Measurements from ENCODE around the gene TNFRSF1B.

TNFRSF1B gene

DNA sequence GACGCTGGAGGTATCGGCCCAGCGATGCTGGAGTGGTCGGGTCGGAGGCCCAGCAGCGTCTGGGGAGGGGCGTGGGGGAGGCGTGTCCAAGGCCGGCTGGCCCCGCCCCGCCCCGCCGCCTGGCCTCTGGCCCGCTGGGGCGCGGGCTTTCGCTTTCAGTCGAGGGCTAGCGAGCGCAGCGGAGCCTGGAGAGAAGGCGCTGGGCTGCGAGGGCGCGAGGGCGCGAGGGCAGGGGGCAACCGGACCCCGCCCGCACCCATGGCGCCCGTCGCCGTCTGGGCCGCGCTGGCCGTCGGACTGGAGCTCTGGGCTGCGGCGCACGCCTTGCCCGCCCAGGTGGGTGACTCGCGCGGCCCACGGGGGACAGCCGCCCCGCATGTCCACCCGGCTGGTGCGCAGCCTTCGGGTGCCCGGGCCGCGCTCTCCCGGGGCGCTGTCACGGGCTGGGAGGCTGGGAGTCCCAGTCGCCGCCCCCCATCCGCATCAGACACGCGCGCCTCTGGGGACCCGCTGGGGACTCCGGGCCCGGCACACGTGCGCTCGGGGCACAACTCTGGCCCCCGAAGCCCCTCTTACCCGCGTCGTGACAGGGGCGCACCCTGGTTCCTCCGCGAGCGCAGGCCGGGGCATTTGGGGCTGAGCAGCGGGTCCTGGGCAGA is at the start of gene TNFRSF1B:
Gene TNFRSF1B (plus strand): TSS at position 158 of the 659 bp plus-strand sequence. CDS start 101 bp downstream, at position 259.
- H3K27ac ChIP-seq = peak within 1 kb of the TSS; percentile 85
- H3K27me3 ChIP-seq = no peaks in the 10 kb centered on the region
- no peaks in the 10 kb centered on the region for H3K9me3 ChIP-seq
- peak within 1 kb of the TSS; percentile 100 for H3K4me2 ChIP-seq
- no peak for TF ChIP-seq Cebpa-rat (IDR thresholded peaks at IDR 0.05)
- peak within 1 kb of the TSS; percentile 73 for H3K4me3 ChIP-seq
- H3K4me1 ChIP-seq = peaks cover 81% of the 10 kb centered on the region
- no peaks in the 10 kb centered on the region for H3K36me3 ChIP-seq
- H4K20me1 ChIP-seq = peaks cover 24% of the 10 kb centered on the region
- peak within 1 kb of the TSS; percentile 79 for H3K9ac ChIP-seq

GRCh38 chr1:12121212-12122003 is 45.4 kb upstream of the TNFRSF1B start:
- Histone ChIP-seq H3K9ac (no peak overlapping the region), H3K27me3 (no peaks in the 10 kb centered on the region), H3K36me3 (peaks cover 37% of the 10 kb centered on the region), H3K4me2 (no peak overlapping the region), H3K4me3 (no peak overlapping the region), H3K9me3 (no peaks in the 10 kb centered on the region), H3K27ac (peak overlapping the region; percentile 14; the same call in 1 of the 2 replicates), H3K4me1 (peaks cover 16% of the 10 kb centered on the region), H4K20me1 (no peaks in the 10 kb centered on the region)
- TF ChIP-seq Cebpa-rat (IDR thresholded peaks at IDR 0.05) = no peak

DNA sequence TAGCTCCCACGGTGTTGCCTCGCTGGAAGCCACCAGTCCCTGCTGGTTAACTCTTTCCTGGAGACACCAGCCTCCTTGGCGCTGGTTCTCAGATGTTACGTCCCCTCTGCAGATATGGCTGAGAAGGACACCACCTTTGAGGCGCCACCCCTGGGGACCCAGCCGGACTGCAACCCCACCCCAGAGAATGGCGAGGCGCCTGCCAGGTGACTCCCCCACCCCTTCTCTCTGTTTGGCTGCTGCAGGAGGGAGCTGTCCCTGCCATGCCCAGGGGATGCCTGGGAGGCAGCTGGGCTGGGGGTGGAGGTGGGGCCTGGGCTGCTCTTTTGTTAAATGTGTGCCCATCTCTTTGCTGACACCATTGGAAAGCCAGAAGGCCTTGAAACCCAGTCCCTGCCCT is 43.6 kb upstream of the TNFRSF1B start:
- no peak overlapping the region for H3K4me3 ChIP-seq
- H3K27ac ChIP-seq = no peak overlapping the region
- H4K20me1 ChIP-seq = no peaks in the 10 kb centered on the region
- no peak overlapping the region for H3K9ac ChIP-seq
- no peaks in the 10 kb centered on the region for H3K27me3 ChIP-seq
- peaks cover 27% of the 10 kb centered on the region for H3K4me1 ChIP-seq
- H3K9me3 ChIP-seq = no peaks in the 10 kb centered on the region
- no peak overlapping the region for H3K4me2 ChIP-seq
- TF ChIP-seq Cebpa-rat (IDR thresholded peaks at IDR 0.05) = no peak
- H3K36me3 ChIP-seq = peaks cover 23% of the 10 kb centered on the region

DNA sequence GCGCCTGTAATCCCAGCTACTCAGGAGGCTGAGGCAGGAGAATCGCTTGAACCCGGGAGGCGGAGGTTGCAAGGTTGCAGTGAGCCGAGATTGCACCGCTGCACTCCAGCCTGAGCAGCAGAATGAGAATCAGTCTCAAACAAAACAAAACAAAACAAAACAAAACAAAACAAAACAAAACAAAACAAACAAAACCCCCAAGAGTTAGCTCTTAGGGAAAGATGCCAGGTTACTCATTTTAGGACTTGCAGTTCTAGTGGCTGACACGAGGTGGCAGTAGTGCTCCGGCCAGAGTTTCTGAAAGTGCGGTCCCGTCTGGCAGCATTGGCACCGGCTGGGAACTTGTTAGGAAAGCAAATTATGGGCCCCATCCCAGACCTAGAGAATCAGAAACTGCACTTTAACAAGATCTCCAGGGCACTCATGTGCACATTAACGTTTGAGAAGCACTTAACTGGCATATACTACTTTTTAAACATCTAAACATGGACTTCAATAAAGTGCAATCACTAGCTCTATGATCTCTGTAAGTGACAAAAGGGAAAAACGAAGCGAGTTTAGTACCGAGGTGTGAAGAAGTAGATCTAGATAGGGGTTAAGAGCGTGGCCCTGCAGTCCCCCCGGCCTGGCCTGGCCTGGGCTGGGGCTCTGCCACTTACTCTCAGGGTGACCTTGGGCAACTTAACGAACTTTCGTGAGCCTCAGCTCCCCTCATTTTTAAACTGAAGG is 41.9 kb upstream of the TNFRSF1B start:
- H3K4me2 ChIP-seq = peak overlapping the region; percentile 55
- H3K9ac ChIP-seq = no peak overlapping the region
- H4K20me1 ChIP-seq = no peaks in the 10 kb centered on the region
- TF ChIP-seq Cebpa-rat (IDR thresholded peaks at IDR 0.05) = no peak
- H3K36me3 ChIP-seq = peaks cover 16% of the 10 kb centered on the region
- no peaks in the 10 kb centered on the region for H3K27me3 ChIP-seq
- H3K27ac ChIP-seq = 0 out of 2 replicates have a peak overlapping the region, but pooled peaks have one; percentile 30
- no peaks in the 10 kb centered on the region for H3K9me3 ChIP-seq
- H3K4me3 ChIP-seq = no peak overlapping the region
- peaks cover 35% of the 10 kb centered on the region for H3K4me1 ChIP-seq

DNA sequence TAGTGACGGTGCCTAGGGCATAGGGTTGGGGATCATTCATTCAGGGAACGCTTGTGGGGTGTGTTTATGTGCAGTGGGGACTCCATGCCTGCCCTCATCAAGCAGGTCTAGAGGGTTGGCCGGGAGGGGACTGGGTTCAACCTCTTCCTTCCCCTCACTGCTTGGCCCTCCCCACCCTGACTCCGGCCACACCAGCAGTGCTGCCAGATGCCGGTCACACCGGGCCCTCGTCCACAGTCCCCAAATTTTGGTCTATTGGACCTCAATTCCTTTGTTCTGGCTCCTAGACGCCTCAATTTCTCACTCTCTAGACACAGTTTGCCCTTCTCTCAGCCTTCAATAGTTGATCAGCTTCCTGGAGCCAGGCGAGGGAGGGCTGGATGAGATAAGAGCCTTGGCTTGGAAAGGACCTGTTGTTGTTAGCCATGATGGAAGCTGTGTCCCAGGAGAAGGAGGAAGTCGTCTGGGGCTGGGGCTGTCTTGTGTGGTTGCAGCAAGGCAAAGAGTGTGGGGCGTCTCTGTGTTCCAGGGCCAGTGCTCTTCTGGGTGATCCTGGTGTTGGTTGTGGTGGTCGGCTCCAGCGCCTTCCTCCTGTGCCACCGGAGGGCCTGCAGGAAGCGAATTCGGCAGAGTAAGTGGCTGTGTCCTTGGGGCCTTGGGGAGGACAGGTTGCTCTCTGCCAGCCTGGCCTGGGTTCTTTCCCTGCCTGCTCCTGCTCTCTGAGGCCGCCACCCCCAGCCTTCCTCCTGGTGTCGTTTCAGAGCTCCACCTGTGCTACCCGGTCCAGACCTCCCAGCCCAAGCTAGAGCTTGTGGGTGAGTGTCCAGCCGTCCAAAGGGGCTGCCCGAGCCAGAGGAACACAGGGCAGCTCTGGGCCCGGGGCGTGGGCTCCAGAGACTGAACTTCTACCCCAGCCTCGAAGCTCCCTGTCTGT is 41.1 kb upstream of the TNFRSF1B start:
- no peak overlapping the region for H3K9ac ChIP-seq
- H3K4me2 ChIP-seq = peak overlapping the region; percentile 55
- no peak for TF ChIP-seq Cebpa-rat (IDR thresholded peaks at IDR 0.05)
- no peak overlapping the region for H3K4me3 ChIP-seq
- H3K9me3 ChIP-seq = no peaks in the 10 kb centered on the region
- no peaks in the 10 kb centered on the region for H4K20me1 ChIP-seq
- H3K27me3 ChIP-seq = no peaks in the 10 kb centered on the region
- H3K36me3 ChIP-seq = peaks cover 11% of the 10 kb centered on the region
- H3K4me1 ChIP-seq = peaks cover 35% of the 10 kb centered on the region
- H3K27ac ChIP-seq = peak overlapping the region; percentile 30

DNA sequence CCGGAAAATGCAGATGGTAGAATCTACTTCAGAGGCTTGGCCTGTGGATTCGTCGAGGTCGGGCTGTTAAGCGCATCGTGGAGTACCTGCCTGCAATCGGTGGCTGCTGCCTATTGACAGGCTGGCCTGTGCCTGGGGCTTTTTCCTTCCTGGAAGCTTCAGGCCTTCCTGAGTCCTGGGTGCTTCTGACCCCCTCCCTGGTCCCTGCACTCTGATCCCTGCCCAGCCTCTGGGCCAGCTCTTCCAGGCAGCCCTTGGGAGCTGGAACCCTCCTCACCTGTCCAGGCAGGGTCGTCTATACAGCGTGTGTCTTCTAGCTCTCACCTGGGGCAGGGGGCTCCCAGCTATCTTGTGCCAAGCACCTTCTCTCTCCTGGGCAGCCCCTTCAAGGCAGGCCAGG is 40.0 kb upstream of the TNFRSF1B start:
- Histone ChIP-seq H3K36me3 (no peaks in the 10 kb centered on the region; the same call in 1 of the 2 replicates), H3K27me3 (no peaks in the 10 kb centered on the region), H3K4me3 (no peak overlapping the region), H3K4me1 (peaks cover 39% of the 10 kb centered on the region), H3K27ac (no peak overlapping the region; the same call in 1 of the 2 replicates), H3K9ac (0 out of 2 replicates have a peak overlapping the region, but pooled peaks have one; percentile 7), H3K9me3 (no peaks in the 10 kb centered on the region), H3K4me2 (peak overlapping the region; percentile 55; the same call in 1 of the 2 replicates), H4K20me1 (no peaks in the 10 kb centered on the region)
- no peak for TF ChIP-seq Cebpa-rat (IDR thresholded peaks at IDR 0.05)

DNA sequence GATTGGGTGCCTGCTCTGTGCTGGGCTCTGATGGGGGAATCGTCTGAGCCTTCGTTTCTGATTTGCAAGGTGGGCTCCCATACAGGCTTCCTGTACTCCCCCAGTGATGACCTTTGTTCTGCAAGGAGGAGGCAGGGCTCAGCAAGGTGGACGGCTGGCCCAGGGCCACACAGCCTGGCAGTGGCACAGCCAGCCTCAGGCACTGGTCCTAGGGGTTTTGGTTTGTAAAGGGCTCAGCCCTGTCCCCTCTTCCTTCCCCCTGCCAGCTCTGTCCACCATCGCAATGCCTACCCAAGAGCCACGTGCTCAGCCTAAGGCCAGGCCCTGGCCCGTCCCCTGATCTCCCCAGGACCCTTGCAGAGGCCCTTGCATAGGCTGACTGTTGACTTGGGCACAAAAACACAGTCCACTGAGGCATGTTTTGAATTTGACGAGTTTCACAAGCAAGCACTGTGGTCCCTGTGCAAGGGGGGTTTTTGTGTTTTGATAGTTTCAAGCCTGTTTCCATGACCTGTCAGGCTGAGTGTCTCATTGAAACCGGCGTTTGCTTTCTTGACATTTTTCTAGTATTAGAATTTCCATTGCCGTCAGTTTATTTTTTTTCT is 39.5 kb upstream of the TNFRSF1B start:
- H3K27ac ChIP-seq = no peak overlapping the region; the same call in 1 of the 2 replicates
- no peak for TF ChIP-seq Cebpa-rat (IDR thresholded peaks at IDR 0.05)

GRCh38 chr1:12128120-12128519 is 38.7 kb upstream of the TNFRSF1B start:
- Histone ChIP-seq H3K9ac (no peak overlapping the region), H3K4me2 (no peak overlapping the region), H3K9me3 (no peaks in the 10 kb centered on the region), H3K4me1 (peaks cover 52% of the 10 kb centered on the region), H3K4me3 (no peak overlapping the region), H3K27ac (no peak overlapping the region), H3K36me3 (no peaks in the 10 kb centered on the region; the same call in 1 of the 2 replicates), H3K27me3 (no peaks in the 10 kb centered on the region), H4K20me1 (no peaks in the 10 kb centered on the region)
- TF ChIP-seq Cebpa-rat (IDR thresholded peaks at IDR 0.05) = no peak

More for the DNA sequence above, 39.5 kb upstream of the TNFRSF1B start:
- H4K20me1 ChIP-seq = no peaks in the 10 kb centered on the region
- H3K4me3 ChIP-seq = no peak overlapping the region
- H3K4me2 ChIP-seq = no peak overlapping the region; the same call in 1 of the 2 replicates
- no peaks in the 10 kb centered on the region for H3K9me3 ChIP-seq
- peaks cover 44% of the 10 kb centered on the region for H3K4me1 ChIP-seq
- no peaks in the 10 kb centered on the region for H3K27me3 ChIP-seq
- 0 out of 2 replicates have a peak overlapping the region, but pooled peaks have one; percentile 7 for H3K9ac ChIP-seq
- no peaks in the 10 kb centered on the region; the same call in 1 of the 2 replicates for H3K36me3 ChIP-seq

Measured in BLaER1 (cell line).